ENCODE results near the gene PACSIN1. TPM values are rescaled to one million over a fixed set of nuclear protein-coding genes. Genes with fewer than 3 reads are reported as not detected.

The PACSIN1 gene
- total and polyA plus RNA-seq, 2 experiments from 2014 or later: 0.05 to 0.37 TPM

- 66% methylated on average over 1 of the region's 1 CpG for WGBS (ENCODE audit: low lambda C conversion rate, missing lambda C conversion rate)
Observed at GRCh38 chr6:34437644-34437970, 28.3 kb upstream of the PACSIN1 start.

GRCh38 chr6:34438705-34439104 lies 27.2 kb upstream of the PACSIN1 start:
- no peak for DNase-seq (ENCODE audit: low spot score)
- WGBS (ENCODE audit: low lambda C conversion rate, missing lambda C conversion rate): 76% methylated on average over 4 of the region's 4 CpGs
- H3K9me2 ChIP-seq (replicated peaks; ENCODE audit: insufficient read depth): no peaks in the 10 kb centered on the region
- H3K4me2 ChIP-seq: no peak overlapping the region
- no peaks in the 10 kb centered on the region for H3K9me3 ChIP-seq (ENCODE audit: low read depth)
- H3K27me3 ChIP-seq: no peaks in the 10 kb centered on the region
- no peak overlapping the region for H3K4me3 ChIP-seq
- no peaks in the 10 kb centered on the region for H4K20me1 ChIP-seq (ENCODE audit: insufficient read depth, poor library complexity, severe bottlenecking)
- no peaks in the 10 kb centered on the region for H3K79me2 ChIP-seq
- no peak overlapping the region for H2AFZ ChIP-seq
- H3K27ac ChIP-seq: no peak overlapping the region
- no peaks in the 10 kb centered on the region for H3K4me1 ChIP-seq (ENCODE audit: insufficient read depth)
- TF ChIP-seq CTCF (IDR thresholded peaks at IDR 0.05; ENCODE audit: poor library complexity): no peak
- no peak for TF ChIP-seq EZH2 (IDR thresholded peaks at IDR 0.05; ENCODE audit: borderline replicate concordance)
- H3K36me3 ChIP-seq (replicated peaks; ENCODE audit: insufficient read depth, low read depth): no peaks in the 10 kb centered on the region

More at GRCh38 chr6:34437644-34437970, 28.3 kb upstream of the PACSIN1 start:
- no peaks in the 10 kb centered on the region for H3K36me3 ChIP-seq (replicated peaks; ENCODE audit: insufficient read depth, low read depth)
- H3K4me1 ChIP-seq (ENCODE audit: insufficient read depth): no peaks in the 10 kb centered on the region
- H3K27me3 ChIP-seq: no peaks in the 10 kb centered on the region
- H3K4me2 ChIP-seq: no peak overlapping the region
- H3K9me3 ChIP-seq (ENCODE audit: low read depth): no peaks in the 10 kb centered on the region
- no peak overlapping the region for H3K27ac ChIP-seq
- TF ChIP-seq EZH2phosphoT487 (IDR thresholded peaks at IDR 0.05; ENCODE audit: low read depth, severe bottlenecking, unreplicated experiment) (no peak), CTCF (IDR thresholded peaks at IDR 0.05; ENCODE audit: poor library complexity) (no peak), EZH2 (IDR thresholded peaks at IDR 0.05; ENCODE audit: borderline replicate concordance) (no peak)
- no peaks in the 10 kb centered on the region for H3K79me2 ChIP-seq
- H4K20me1 ChIP-seq (ENCODE audit: insufficient read depth, poor library complexity, severe bottlenecking): no peaks in the 10 kb centered on the region
- H3K4me3 ChIP-seq: no peak overlapping the region
- H2AFZ ChIP-seq: no peak overlapping the region
- no peak for DNase-seq (ENCODE audit: low spot score)
- H3K9me2 ChIP-seq (replicated peaks; ENCODE audit: insufficient read depth): no peaks in the 10 kb centered on the region

- DNase-seq (ENCODE audit: low spot score): no peak
- H3K4me3 ChIP-seq: no peak overlapping the region
- H4K20me1 ChIP-seq (ENCODE audit: insufficient read depth, poor library complexity, severe bottlenecking): no peaks in the 10 kb centered on the region
- no peaks in the 10 kb centered on the region for H3K79me2 ChIP-seq
- no peaks in the 10 kb centered on the region for H3K9me2 ChIP-seq (replicated peaks; ENCODE audit: insufficient read depth)
- H3K4me1 ChIP-seq (ENCODE audit: insufficient read depth): no peaks in the 10 kb centered on the region
- H3K27me3 ChIP-seq: no peaks in the 10 kb centered on the region
- TF ChIP-seq EZH2phosphoT487 (IDR thresholded peaks at IDR 0.05; ENCODE audit: low read depth, severe bottlenecking, unreplicated experiment) (no peak), EZH2 (IDR thresholded peaks at IDR 0.05; ENCODE audit: borderline replicate concordance) (no peak), CTCF (IDR thresholded peaks at IDR 0.05; ENCODE audit: poor library complexity) (no peak)
- no peak overlapping the region for H2AFZ ChIP-seq
- H3K9me3 ChIP-seq (ENCODE audit: low read depth): no peaks in the 10 kb centered on the region
- no peak overlapping the region for H3K27ac ChIP-seq
- H3K36me3 ChIP-seq (replicated peaks; ENCODE audit: insufficient read depth, low read depth): no peaks in the 10 kb centered on the region
- WGBS (ENCODE audit: low lambda C conversion rate, missing lambda C conversion rate): 100% methylated on average over 1 of the region's 3 CpGs
- no peak overlapping the region for H3K4me2 ChIP-seq
Observed at GRCh38 chr6:34439442-34439841, 26.4 kb upstream of the PACSIN1 start.

GRCh38 chr6:34441526-34441925 lies 24.4 kb upstream of the PACSIN1 start:
- no peaks in the 10 kb centered on the region for H4K20me1 ChIP-seq (ENCODE audit: insufficient read depth, poor library complexity, severe bottlenecking)
- H3K4me3 ChIP-seq: no peak overlapping the region
- H3K27ac ChIP-seq: no peak overlapping the region
- no peak overlapping the region for H3K4me2 ChIP-seq
- H3K9me3 ChIP-seq (ENCODE audit: low read depth): no peaks in the 10 kb centered on the region
- WGBS (ENCODE audit: low lambda C conversion rate, missing lambda C conversion rate): 81% methylated on average over 5 of the region's 5 CpGs
- H3K79me2 ChIP-seq: no peaks in the 10 kb centered on the region
- no peak overlapping the region for H2AFZ ChIP-seq
- H3K27me3 ChIP-seq: no peaks in the 10 kb centered on the region
- DNase-seq (ENCODE audit: low spot score): no peak
- no peaks in the 10 kb centered on the region for H3K9me2 ChIP-seq (replicated peaks; ENCODE audit: insufficient read depth)
- no peaks in the 10 kb centered on the region for H3K36me3 ChIP-seq (replicated peaks; ENCODE audit: insufficient read depth, low read depth)
- H3K4me1 ChIP-seq (ENCODE audit: insufficient read depth): no peaks in the 10 kb centered on the region
- no peak for TF ChIP-seq EZH2phosphoT487 (IDR thresholded peaks at IDR 0.05; ENCODE audit: low read depth, severe bottlenecking, unreplicated experiment)
- no peak for TF ChIP-seq EZH2 (IDR thresholded peaks at IDR 0.05; ENCODE audit: borderline replicate concordance)
- no peak for TF ChIP-seq CTCF (IDR thresholded peaks at IDR 0.05; ENCODE audit: poor library complexity)

All from hepatocyte (in vitro differentiated cells).